DMS153 treated with DMSO at 0.1 percent for 48 hours (cell line): ENCODE results near the gene NEK10.
"Not testable (repeated sequence)": the region's sequence is repeated elsewhere in the genome, so short reads cannot be mapped to it uniquely, and the experiment has no call there.

Source experiments
- DNase-seq: peaks from one replicate; lab custom pipeline; 2025; ENCODE audit not compliant: unreplicated experiment; lab: John Stamatoyannopoulos, UW

NEK10 gene

DNA sequence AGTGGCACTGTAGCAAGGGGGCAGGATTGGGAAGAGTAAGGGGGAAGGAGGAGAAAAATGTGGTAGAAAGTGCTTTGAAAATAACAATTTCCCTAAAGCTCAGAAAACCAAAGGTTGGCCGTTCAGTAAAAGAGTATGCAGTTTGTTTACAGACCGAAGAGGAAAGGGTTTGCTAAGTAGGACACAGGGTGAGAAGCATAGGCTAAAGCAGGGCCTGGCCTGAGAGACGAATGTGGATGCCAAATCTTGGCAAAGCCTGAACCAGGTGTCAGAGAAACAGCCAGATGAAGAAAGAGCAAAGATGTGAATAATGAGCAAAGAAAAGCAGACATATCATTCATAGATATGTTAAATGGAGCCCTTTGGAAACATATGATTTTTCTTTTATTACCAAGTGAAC is 17.1 kb downstream of the NEK10 start:
- no peak for DNase-seq

DNA sequence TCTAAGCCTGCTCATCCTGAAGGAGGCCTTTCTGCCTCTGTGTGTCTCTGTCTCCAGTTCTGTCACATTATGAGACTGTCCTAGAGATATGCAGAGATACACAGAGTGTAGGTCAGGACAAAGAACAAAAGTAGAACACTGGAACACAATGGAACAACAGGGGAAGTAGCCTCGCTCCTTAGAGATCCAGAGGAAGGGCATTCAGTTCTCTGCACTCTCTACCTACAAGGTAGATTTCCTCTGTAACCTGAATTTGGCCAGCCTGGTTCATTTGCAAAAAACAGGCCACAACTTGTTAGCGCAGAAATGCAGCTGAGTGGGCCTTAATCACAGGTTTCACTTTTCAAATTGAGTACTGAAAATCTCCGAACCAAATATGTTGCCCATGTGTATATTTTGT is 19.4 kb downstream of the NEK10 start:
- DNase-seq, result no peak

DNA sequence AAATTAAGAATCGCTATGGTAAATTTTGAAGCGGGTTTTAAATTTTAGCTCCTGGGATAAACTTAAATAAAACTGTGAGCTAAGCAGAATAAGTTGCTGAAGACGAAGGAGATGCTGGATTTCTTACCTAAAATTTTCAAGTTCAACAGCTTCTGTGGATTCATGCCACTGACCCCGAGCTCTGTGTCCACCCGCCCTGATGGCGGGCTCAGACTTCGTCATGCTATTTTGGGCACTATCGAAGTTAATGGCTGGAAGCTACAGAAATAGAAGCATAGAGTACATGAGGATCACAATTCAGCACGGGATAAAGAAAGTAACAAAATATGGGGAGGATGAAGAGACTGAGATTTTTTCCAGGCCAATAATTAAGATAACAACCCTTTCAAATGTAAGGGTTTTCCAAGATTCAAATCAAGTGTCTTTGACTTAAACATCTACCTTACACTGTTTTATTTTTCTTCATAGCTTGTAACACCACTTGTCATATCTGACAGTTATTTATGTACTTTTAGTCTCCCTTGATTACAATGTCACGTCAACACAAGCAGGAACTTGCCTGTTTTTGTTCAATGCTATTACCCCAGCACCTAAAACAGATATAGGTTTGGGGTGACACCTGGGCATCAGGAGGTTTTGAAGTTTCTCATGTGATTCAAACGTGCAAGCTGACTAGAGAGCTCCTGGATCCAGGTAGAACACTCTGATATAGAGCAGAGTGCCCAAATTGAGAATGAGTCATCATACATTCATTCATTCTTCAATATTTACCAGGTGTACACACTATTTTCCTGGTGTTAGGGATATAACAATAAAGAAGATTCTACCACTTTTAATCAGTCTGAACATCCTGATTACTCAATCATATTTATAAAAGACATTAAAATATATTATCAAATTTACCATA is 23.0 kb downstream of the NEK10 start:
- no peak for DNase-seq

DNA sequence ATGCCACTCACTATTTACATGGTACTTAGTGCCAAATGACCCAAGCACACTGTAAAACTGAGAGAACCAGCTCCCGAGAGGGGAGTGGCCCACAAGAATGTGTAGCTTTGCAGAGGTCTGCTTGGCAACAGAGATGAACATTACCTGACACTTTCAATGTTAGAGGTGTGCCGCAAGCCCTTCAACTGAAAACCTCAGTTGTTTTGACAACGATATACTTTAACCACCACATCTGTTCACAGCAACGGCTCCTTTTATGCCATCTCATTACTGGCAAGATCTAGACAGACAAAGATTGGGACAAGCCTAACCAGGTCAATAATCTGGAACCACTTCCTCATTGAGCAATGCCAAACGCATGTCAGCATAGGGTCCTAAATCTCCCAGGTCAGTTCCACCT is 23.7 kb downstream of the NEK10 start:
- DNase-seq, result no peak

DNA sequence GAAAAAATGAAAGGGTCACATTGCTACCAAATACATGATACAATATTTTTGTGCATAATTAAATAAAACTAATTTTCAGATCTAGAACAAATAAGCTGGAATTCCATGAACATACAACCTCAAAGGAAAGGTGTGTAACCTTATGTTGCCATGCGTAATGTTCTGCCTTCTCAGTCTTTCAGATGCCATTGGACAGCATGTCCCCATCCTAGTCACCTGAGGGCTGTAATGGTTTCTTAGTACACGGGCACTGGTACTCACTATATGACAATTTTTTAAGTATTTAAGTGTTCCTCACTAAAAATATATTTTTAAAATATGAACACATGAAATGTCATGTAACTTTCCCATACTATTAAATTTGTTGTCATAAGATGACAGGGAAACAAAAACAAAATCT is 24.1 kb downstream of the NEK10 start:
- DNase-seq, result no peak

DNA sequence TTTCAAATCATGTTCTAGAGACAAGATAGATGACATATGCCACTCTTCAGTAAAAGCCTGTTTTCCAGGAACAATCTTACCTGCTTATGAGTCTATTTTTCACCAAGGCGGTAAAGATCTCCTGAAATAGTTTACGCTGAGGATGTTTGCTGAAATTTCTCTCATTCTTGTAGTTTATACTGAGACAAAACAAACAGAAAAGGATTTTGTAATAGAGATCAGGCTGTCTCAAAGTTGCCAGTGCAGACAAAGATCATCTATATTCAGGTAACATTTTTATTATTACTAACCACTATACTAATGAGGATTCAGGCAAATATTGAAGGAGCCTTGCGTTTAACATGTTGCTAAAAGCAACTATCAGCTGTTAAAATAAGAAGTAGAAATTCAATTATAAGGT is 25.0 kb downstream of the NEK10 start:
- no peak for DNase-seq

DNA sequence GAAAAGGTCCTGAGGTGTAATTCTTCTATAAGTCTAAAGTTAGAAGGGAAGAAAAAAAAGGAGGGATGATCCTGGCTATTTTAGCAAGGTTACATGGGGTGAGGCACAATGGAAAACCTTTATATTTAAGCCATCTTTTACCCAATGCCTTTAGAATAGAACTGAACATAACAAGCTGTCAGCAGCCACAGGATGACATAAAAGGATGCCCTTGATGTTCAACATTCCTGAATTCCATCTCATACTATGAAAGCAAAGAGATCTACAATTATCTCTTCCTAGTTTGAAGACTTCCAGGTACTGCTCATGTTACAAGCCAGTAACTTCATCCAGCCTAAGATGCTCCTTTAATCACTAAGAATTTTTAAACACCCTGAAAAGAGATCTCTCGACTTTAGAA is 26.9 kb downstream of the NEK10 start:
- no peak for DNase-seq

DNA sequence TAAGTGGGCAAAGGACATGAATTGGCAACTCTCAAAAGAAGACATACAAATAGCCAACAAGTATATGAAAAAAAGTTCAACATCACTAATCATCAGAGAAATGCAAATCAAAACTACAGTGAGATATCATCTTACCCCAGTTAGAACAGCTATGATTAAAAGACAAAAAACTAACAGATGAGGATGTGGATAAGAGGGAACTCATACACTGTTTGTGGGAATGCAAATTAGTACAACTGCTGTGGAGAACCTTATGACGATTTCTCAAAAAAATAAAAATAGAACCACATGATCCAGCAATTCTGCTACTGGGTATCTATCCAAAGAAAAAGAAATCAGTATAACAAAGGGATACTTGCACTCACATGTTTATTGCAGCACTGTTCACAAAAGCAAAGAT is 28.6 kb downstream of the NEK10 start:
- no peak for DNase-seq

DNA sequence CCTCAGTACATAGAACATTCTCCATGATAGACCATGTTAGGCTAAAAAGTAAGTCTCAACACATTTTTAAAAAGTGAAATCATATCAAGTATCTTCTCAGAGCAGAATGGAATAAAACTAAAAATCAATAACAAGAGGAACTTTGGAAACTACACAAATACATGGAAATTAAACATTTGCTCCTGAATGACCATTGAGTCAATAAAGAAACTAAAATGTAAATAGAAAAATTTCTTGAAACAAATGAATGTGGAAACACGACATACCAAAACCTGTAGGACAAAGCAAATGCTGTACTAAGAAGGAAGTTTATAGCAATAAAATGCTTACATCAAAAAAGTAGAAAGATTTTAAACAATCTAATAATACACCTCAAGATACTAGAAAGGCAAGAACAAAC is 33.6 kb downstream of the NEK10 start:
- DNase-seq, result no peak

DNA sequence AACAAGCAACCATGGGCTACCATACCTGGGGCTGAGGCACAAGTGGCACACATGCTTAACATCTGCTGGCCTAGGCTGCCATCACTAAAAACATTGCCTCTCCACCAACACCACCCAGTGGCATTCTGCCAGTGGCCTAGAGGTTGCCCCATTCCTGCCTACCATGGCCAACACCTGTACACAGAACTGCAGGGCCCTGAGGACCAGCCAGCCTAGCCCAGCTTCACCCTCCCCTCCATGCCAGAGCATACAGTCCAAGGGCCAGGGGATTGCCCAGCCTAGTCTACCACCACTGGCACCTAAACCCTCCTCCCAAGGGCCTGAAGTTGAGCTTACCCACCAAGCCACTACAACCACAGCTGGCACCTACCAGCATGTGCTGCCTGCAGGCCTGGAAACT is 35.3 kb downstream of the NEK10 start:
- DNase-seq, result no peak

DNA sequence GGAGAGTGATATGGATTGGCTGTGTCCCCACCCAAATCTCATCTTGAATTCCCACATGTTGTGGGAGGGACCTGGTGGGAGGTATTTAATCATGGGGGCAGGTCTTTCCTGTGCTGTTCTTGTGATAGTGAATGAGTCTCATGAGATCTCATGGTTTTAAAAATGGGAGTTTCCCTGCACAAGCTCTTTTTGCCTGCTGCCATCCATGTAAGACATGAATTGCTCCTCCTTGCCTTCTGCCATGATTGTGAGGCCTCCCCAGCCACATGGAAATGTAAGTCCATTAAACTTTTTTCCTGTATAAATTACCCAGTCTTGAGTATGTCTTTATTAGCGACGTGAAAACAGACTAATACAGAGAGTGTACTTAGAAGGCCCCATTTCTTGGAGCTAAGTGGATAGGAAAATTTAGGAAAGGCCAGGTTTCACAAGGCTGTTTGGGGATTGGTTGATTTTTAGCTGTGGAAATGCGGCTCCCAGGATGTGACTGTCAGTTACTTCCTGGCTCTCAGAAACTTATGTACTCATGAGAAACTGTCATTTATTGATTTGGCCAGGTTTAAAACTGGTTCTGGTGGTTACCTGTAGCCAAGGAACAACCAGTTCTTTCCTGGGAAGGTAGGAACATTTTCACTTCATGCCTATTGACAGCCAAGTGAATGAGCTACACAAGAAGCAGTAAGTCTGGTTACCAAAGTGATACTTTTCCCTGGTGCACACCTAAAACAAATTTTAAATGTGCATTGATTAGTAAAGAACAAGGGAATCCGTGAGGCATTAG is 40.0 kb downstream of the NEK10 start:
- not testable (repeated sequence) for DNase-seq

DNA sequence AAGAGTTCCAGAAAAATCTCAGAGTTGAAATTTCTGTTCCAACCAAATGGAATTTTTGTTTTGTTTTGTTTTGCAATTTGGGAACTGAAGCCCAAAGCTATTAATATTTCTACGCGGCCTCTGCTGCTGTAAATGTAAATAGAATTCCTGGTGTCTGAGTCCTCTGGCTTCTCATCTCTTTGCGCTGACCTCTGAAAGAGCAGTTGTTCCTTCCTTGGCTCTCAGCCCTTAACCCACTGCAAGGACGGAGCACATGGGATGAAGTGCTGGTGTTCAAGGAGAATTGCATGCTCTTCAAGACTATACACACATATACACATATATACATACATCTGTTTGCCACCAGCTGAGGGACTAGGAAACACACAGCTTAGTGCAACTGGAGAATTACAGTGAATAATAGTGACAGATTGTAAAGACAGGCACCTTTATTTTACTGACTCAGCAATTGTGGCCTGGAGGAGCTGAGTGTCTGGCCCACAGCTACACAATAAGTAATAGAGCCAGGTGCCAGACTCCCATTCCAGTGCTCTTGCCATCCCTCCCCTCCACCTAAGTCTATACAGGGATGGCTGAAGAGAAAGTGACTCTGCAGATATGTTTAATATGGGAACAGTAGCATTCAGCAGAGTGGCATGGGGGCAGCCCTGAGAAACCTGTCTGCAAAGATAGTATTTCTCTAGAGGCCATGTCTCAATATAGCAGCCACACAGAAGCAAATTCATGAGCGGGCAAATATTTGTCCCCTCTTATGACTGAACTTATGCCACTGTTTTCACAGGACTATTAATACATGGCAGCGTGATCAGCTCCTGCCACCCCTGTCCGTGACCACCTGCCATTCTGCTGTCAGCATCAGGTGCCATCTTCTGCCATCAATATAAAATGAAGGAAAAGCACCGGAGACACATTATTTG is 42.3 kb downstream of the NEK10 start:
- DNase-seq, result no peak

DNA sequence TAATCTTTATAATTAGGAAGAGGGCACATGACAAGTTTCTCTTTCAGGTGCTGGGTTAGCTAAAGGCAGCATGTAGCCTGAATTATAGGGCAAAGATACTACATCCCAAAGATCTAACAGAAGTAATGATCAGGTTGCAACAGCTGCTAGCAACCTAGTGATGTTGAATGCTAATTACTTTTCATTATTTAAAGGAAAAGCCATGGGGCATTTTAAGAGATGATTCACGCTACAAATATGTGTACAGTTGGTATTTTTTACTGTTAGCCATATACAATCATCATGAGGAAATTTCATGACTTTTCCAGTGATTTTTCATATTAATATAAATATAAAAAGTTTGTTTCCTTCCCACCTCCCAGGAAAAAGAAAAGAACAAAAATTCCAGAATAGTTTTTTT is 43.0 kb downstream of the NEK10 start:
- DNase-seq, result no peak

DNA sequence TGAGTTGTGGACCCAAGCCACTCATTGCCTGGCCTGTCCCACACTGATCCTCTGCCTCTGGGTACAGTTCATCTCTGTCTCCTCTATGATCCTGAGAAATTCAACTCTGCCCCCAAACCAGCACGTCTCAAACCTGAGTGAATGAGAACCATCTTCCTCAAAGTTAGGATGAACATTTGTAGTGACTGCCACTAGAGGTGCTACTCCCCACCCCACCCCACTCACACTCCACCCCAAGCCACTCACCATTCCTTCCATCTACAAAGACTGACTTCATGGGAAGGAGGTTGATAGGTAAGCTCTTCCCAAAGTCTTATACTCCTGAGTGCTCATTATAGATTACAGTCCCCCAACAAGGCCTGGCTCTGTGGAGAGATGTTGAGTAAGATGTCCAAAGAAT is 43.8 kb downstream of the NEK10 start:
- DNase-seq, result no peak

DNA sequence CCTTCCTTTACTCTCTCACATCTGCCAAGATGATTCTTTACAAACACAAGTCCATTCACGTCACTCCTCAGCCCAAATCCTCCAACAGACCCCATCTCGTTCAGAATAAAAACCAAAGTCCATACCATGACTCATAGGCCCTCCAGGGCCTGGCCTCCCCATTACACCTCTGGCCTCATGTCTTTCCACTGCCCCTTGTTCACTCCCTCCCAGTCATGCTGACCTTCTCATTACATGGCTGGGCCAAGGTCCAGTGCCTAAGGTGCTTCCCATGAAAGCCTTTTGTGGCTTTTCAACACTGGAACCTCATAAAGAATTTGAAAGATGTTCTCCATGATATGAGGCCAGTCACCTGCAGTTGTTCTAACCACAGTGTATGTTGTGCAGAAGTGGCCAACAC is 44.5 kb downstream of the NEK10 start:
- DNase-seq, result no peak

DNA sequence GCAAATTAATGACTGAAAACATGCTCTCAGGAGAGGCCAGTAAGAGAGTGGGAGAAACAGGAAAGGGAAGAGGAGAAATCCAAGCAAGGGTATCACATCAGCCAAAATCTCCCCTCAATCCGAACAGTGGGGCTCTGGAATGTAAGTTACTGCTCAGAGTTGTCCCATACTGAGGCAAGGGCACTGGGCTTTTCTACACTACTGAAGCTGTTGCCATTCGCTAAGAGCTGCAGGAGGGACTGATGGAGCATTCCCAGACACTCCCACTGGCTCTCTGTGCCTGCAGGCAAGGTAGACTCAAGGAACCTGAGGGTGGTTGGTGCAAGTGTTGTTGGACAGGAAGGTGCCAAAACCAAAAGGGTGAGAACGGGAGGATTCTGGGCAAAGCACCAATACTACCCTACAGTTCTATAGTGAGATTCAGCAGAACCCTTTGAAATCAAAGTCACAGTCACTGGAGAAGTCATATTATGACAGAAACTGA is 46.1 kb downstream of the NEK10 start:
- DNase-seq, result no peak

DNA sequence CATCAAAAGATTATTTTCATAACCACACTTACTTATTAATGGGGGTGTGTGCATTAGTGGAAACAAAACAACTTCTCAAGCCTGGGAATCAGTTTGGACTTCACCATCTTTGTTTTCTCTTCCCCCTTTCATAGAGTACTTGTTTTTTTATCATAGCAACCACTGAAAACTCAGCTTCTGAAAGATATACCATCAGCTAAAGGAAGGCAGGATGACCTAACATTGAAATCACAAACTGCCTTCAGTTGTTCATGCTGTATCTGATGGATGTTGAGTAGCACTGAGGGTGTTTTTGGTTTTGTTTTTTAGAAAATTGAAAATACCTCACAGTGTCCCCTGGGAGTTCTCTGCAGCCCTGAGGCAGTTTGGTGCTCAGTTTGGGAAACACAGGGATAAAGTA is 46.5 kb downstream of the NEK10 start:
- no peak for DNase-seq

DNA sequence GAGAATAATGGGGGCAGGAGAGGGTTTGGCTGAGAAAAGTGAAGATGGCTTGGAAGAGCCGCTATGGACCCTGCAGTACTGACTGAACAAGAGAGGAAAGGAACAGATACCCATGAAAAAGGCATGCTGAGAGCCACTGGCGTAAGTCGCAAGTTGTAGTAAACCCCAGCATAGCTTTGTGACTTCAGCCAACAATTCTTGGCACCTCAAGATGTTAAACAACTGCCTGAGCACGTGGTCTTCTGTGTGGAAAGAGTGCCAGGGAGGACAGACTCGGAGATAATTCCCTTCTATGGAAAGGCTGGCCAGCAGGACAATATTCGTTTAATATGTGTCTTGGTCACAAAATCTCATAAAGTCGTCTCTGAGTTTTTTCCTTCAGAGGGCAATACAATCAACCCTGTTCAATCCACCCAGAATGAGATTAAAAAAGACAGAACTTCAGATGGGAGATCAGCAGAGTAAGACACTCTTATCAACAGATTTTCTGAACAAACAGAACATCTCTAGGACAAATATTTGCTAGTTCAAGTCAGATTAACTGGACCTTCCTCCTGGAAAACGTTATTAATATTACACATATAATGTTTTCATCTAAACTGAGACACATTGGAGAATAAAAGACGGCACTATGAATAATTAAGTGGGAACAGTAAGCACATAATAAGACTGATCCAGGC is 49.2 kb downstream of the NEK10 start:
- no peak for DNase-seq

DNA sequence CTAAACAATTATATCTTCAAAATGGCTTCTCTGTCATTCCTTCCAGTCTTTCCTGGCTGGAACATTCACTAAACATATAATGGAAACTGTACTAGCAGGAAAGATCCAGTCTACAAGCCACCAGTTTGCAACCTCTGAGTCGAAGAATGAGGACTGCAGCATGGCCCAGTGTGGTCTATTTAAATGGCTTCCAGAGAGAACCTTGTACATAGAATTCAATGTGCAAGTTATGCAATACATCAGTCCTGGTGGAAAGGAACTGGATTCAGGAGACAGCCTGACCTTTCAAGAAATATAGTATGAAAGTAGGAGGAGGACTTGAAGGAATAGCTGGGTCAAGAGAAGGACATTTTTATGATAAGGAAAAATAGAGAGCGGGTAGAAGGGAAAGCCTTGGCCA is 49.9 kb downstream of the NEK10 start:
- no peak for DNase-seq

DNA sequence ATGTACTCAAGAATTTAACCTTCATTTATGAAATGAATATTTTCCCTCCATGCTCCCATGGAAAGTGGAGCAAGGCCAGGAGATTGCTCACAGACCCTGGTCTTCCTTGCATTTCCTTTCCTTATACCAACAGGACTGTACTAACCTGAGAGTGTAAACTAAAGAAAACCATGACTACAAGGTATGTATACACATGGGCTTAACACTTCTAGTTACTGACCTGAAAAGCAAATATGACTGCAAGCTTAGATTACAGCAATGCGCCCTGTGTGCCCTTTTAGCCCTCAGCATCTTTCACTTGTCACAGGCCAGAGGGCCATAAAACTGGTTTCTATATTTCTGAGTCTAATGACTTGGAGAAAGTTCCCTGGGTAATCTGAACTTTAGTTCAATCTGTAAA is 52.1 kb downstream of the NEK10 start:
- DNase-seq, result no peak

DNA sequence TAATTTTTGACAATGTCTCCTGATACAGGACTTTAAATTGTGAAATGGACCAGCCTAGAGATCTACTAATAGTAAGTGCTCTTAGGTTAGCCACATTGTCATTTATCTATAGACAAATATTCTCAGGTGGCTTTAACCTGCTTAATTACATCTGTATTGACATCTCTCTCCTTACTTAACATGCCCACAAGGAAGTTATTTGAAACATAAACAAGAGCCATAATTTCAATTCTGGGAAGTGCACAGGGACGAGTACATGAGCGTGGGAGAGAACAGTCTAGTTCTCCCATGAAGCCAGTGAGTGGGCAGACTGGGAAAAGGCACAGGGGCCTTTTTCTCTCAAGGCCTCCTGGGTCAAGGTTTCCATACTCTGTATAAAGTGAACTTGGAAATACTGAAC is 54.2 kb downstream of the NEK10 start:
- no peak for DNase-seq
